OCI-LY3 (cell line): Measurements from ENCODE around the gene TLL2.

Experiments used
- CTCF ChIP-seq: fragments of 200-600, 300-600 bp; sonication (generic); IDR thresholded peaks from 2 replicates; pipeline ENCODE4 v1.5.1; 2014; ENCODE audit warnings: antibody characterized with exemption, low read length, low read depth
- EZH2phosphoT487 ChIP-seq: fragments of 200-600 bp; shearing (Covaris generic); IDR thresholded peaks from 2 replicates; pipeline ENCODE4 v1.6.1; 2018; ENCODE audit warnings: antibody characterized with exemption, mixed run types, low read depth

DNA sequence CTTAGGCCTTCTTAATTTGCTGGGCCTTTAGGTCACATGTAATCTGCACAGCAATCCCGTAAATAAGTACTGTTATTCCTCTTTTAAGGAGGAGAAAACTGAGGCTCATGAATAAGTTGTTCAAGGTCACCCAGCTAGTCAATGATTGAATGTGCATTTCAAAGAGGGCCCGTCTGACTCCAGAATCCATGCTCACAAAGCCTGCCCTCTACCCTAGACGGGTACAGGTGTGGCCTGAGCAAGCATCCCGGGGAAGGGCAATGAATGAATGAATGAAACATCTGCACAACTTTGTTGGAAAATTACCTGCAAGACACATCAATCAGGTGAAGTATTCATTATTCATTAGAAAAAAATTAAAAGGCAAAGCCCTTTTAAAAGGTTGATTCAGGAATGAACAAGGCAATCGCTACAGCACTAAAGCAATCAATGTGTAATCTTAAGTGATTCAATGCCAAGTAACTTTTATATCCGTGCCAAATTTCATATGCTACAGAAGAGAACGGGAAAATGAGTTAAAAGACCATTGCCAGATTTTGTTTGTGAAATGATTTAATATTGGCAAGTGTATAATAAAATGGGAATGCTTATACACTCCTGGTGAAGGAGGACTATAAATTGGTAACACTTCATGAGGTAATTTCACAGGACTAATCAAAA is 61.1 kb downstream of the TLL2 start:
- TF ChIP-seq CTCF: no peak
- no peak for TF ChIP-seq EZH2phosphoT487
